Karpas-422 (cell line): Measurements from ENCODE around the gene RNASE2. TPM values are rescaled to one million over a fixed set of nuclear protein-coding genes. Genes with fewer than 3 reads are reported as not detected.
"Not testable (repeated sequence)": the region's sequence is repeated elsewhere in the genome, so short reads cannot be mapped to it uniquely, and the experiment has no call there.

ENCODE experiments used
- DNase-seq: peaks from one replicate; pipeline ENCODE4 v3.0.0-alpha.2; 2015
- H2AFZ ChIP-seq: fragments of 200-600 bp; sonication (generic); 2 replicates; pipeline ENCODE4 v1.6.1; 2014; ENCODE audit warnings: antibody characterized with exemption, low read length, mixed read lengths
- H3K27ac ChIP-seq: fragments of 200-600 bp; sonication (generic); 2 replicates; pipeline ENCODE4 v1.5.1; 2014; ENCODE audit warnings: mild to moderate bottlenecking, low read length, moderate library complexity
- H3K27me3 ChIP-seq: fragments of 200-600 bp; sonication (generic); 2 replicates; pipeline ENCODE4 v1.6.1; 2014; ENCODE audit warnings: low read length, mixed read lengths
- H3K36me3 ChIP-seq: fragments of 200-600 bp; sonication (generic); 2 replicates; pipeline ENCODE4 v1.6.1; 2014; ENCODE audit warnings: low read length, mixed read lengths; ENCODE audit not compliant: insufficient read depth
- H3K4me1 ChIP-seq: fragments of 200-600 bp; sonication (generic); 2 replicates; pipeline ENCODE4 v1.6.1; 2014; ENCODE audit warnings: mild to moderate bottlenecking, low read length, mixed read lengths
- H3K4me2 ChIP-seq: fragments of 200-600 bp; sonication (generic); 2 replicates; pipeline ENCODE4 v1.6.1; 2014; ENCODE audit warnings: low read length, low read depth, mild to moderate bottlenecking; ENCODE audit not compliant: poor library complexity, severe bottlenecking
- H3K4me3 ChIP-seq: fragments of 200-600 bp; sonication (generic); 2 replicates; pipeline ENCODE4 v1.5.1; 2014; ENCODE audit warnings: mild to moderate bottlenecking, antibody characterized with exemption, low read length, mixed read lengths
- H3K79me2 ChIP-seq: fragments of 200-600 bp; sonication (generic); 2 replicates; pipeline ENCODE4 v1.6.1; 2014; ENCODE audit warnings: mild to moderate bottlenecking, low read length, mixed read lengths
- H3K9ac ChIP-seq: fragments of 200-600 bp; sonication (generic); 2 replicates; pipeline ENCODE4 v1.6.0; 2014; ENCODE audit warnings: low read length
- H3K9me2 ChIP-seq: fragments of 200-600 bp; sonication (generic), shearing (Covaris generic); replicated peaks from 2 replicates; pipeline ENCODE4 v1.6.0; 2014; ENCODE audit warnings: mild to moderate bottlenecking, low read length, moderate library complexity; ENCODE audit not compliant: insufficient read depth
- H3K9me3 ChIP-seq: fragments of 300-700, 200-600 bp; sonication (generic); 2 replicates; pipeline ENCODE4 v1.6.1; 2014; ENCODE audit warnings: low read length, mixed read lengths
- H4K20me1 ChIP-seq: fragments of 200-600 bp; sonication (generic); 2 replicates; pipeline ENCODE4 v1.6.1; 2014; ENCODE audit warnings: mild to moderate bottlenecking, antibody characterized with exemption, low read length, low read depth; ENCODE audit not compliant: insufficient read depth
- total RNA-seq: library from RNA; depleted of rRNA; stranded (reverse); fragments of >200 nt; shearing (Covaris generic); gene quantifications from 2 replicates; pipeline ENCODE4 v1.2.3, GENCODE V29; 2014; ENCODE audit warnings: low replicate concordance; rRNA removed

RNASE2 gene
- total RNA-seq, result not detected in 2 replicates

GRCh38 chr14:20954736-20955537 is at the start of gene RNASE2:
RNASE2 (plus strand) TSS chr14:20955487; CDS start chr14:20955772, 285 bp downstream.
- H3K4me3 ChIP-seq, H3K27ac ChIP-seq, H3K79me2 ChIP-seq, DNase-seq, H3K4me2 ChIP-seq, H3K4me1 ChIP-seq, H3K9me3 ChIP-seq, H2AFZ ChIP-seq, H3K36me3 ChIP-seq, H4K20me1 ChIP-seq, H3K9me2 ChIP-seq, H3K9ac ChIP-seq, H3K27me3 ChIP-seq: not testable (repeated sequence)

DNA sequence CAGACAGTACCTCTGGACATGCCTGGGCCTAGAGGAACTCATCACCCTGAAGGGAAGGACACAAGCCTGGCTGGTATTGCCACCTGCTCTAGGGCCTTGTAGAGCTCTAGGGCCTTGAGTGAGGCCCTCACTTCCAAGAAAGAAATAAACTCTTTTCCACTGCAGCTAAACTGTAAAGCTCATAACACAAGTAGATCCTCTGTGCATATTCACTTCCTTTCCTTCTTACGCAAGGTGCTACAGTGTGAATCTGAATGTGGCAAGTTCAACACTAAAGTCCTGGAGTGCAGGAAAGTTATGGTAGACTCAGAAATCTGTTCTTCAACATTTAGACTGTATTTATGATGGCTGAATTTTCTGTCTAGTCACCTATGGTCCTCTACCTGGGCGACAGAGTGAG is 49.6 kb upstream of the RNASE2 start:
- Histone ChIP-seq H2AFZ (no peak overlapping the region), H3K9me2 (no peaks in the 10 kb centered on the region), H3K4me3 (no peak overlapping the region), H3K79me2 (no peaks in the 10 kb centered on the region), H3K36me3 (no peaks in the 10 kb centered on the region), H3K4me2 (no peak overlapping the region), H4K20me1 (no peaks in the 10 kb centered on the region), H3K27me3 (no peaks in the 10 kb centered on the region), H3K4me1 (no peaks in the 10 kb centered on the region), H3K27ac (no peak overlapping the region), H3K9ac (no peak overlapping the region), H3K9me3 (no peaks in the 10 kb centered on the region)
- DNase-seq, result no peak

GRCh38 chr14:20907214-20907613 is 48.1 kb upstream of the RNASE2 start:
- Histone ChIP-seq H4K20me1 (no peaks in the 10 kb centered on the region), H3K27me3 (no peaks in the 10 kb centered on the region), H3K9me3 (no peaks in the 10 kb centered on the region), H3K9ac (no peak overlapping the region), H3K9me2 (no peaks in the 10 kb centered on the region), H3K4me3 (no peak overlapping the region), H3K79me2 (no peaks in the 10 kb centered on the region), H2AFZ (no peak overlapping the region), H3K4me2 (no peak overlapping the region), H3K4me1 (no peaks in the 10 kb centered on the region), H3K36me3 (no peaks in the 10 kb centered on the region), H3K27ac (no peak overlapping the region)
- no peak for DNase-seq

DNA sequence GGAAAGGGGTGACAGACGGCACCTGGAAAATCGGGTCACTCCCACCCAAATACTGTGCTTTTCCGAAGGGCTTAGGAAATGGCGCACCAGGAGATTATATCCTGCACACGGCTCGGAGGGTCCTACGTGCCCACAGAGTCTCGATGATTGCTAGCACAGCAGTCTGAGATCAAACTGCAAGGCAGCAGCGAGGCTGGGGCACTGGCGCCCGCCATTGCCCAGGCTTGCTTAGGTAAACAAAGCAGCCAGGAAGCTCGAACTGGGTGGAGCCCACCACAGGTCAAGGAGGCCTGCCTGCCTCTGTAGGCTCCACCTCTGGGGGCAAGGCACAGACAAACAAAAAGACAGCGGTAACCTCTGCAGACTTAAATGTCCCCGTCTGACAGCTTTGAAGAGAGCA is 44.5 kb upstream of the RNASE2 start:
- H3K27ac ChIP-seq, H3K9ac ChIP-seq, H3K9me3 ChIP-seq, H3K27me3 ChIP-seq, H3K9me2 ChIP-seq, H2AFZ ChIP-seq, H3K4me3 ChIP-seq, H4K20me1 ChIP-seq, H3K4me1 ChIP-seq, H3K36me3 ChIP-seq, H3K4me2 ChIP-seq, H3K79me2 ChIP-seq, DNase-seq: not testable (repeated sequence)

DNA sequence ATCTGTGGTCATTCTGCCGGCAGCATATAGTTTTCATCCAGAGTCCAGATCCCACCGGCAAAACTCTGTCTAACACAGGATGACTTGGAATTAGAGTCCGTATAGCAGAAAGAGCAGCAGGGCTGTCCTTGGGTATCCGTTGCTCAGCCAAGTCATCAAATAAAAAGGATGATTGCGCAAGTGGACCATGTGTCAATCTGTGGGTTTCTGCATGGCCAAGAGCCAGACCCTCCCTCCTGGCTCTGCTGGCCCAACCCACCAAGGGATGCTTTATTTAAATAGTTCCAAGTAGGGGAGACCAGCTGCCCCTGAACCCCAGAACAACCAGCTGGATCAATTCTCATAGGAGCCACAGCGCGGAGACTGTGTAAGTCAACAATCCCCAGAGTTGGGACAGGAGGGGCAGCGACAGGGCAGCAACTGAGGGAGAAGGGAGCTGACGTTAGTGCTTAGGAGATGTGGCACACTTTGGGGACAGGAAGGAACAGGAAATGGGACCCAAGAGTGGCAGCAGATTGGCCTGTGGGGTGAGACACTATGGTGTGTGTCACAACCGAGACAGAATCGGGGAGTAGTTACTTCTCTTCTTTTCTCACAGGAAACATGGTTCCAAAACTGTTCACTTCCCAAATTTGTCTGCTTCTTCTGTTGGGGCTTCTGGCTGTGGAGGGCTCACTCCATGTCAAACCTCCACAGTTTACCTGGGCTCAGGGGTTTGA is 36.1 kb upstream of the RNASE2 start:
- not testable (repeated sequence) for H3K27ac ChIP-seq, H3K9me2 ChIP-seq, H3K79me2 ChIP-seq, H2AFZ ChIP-seq, H3K4me3 ChIP-seq, H3K36me3 ChIP-seq, H3K27me3 ChIP-seq, H3K9me3 ChIP-seq, H3K4me1 ChIP-seq, H3K9ac ChIP-seq, H4K20me1 ChIP-seq, DNase-seq, H3K4me2 ChIP-seq

- not testable (repeated sequence) for H3K36me3 ChIP-seq
These were observed 31.5 kb upstream of the RNASE2 start for GRCh38 chr14:20923766-20924297.

DNA sequence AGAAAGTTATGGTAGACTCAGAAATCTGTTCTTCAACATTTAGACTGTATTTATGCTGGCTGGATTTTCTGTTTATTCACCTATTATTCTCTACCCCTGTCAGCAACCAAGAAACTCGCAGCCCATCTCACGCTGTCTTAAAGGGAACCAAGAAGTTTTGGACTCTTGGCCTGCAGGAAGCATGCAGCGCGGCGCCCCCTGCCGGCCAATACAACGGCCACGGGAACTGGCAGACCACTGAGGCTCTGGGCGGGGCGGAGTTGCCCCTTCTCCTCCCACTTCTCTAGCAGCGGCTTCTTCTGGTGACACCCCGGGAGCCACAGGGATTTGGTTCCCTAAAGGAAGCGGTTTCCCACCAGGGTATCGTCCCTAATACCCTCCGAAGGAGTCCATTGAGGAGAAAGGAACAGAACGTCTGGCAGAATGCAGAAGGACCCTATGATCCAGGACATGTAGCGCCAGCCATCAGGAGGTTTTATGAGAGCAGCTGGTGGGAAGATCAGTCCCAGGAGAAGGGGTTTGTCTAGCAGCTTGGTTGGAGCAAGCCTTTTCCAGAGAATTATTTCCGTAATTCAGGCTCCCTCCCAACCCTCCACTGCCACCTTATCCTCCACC is 21.0 kb upstream of the RNASE2 start:
- Histone ChIP-seq H3K4me1 (peaks cover 6% of the 10 kb centered on the region; the same call in 1 of the 2 replicates), H3K9me3 (no peaks in the 10 kb centered on the region), H3K27me3 (no peaks in the 10 kb centered on the region), H3K4me2 (no peak overlapping the region), H4K20me1 (0 out of 2 replicates have a peak, but pooled peaks cover 4% of the 10 kb centered on the region), H3K4me3 (no peak overlapping the region), H3K9me2 (no peaks in the 10 kb centered on the region), H3K27ac (no peak overlapping the region), H3K9ac (no peak overlapping the region), H2AFZ (no peak overlapping the region), H3K36me3 (no peaks in the 10 kb centered on the region), H3K79me2 (no peaks in the 10 kb centered on the region)
- peak; percentile 93 for DNase-seq

More at GRCh38 chr14:20923766-20924297, 31.5 kb upstream of the RNASE2 start:
- not testable (repeated sequence) for H3K27ac ChIP-seq, H3K4me2 ChIP-seq, DNase-seq, H3K27me3 ChIP-seq, H4K20me1 ChIP-seq, H3K4me1 ChIP-seq, H3K4me3 ChIP-seq, H3K9me2 ChIP-seq, H3K9ac ChIP-seq, H3K9me3 ChIP-seq, H2AFZ ChIP-seq, H3K79me2 ChIP-seq
